Raji (cell line): ENCODE data around the gene EPN2.

Experiments
- POLR2A ChIP-seq: IDR thresholded peaks from 2 replicates; pipeline ENCODE4 v1.6.1; 2011; ENCODE audit warnings: low read depth, low read length, control low read depth; ENCODE audit not compliant: insufficient read depth

Gene EPN2

GRCh38 chr17:19296786-19297778 lies 59.9 kb downstream of the EPN2 start:
- TF ChIP-seq POLR2A = no peak

DNA sequence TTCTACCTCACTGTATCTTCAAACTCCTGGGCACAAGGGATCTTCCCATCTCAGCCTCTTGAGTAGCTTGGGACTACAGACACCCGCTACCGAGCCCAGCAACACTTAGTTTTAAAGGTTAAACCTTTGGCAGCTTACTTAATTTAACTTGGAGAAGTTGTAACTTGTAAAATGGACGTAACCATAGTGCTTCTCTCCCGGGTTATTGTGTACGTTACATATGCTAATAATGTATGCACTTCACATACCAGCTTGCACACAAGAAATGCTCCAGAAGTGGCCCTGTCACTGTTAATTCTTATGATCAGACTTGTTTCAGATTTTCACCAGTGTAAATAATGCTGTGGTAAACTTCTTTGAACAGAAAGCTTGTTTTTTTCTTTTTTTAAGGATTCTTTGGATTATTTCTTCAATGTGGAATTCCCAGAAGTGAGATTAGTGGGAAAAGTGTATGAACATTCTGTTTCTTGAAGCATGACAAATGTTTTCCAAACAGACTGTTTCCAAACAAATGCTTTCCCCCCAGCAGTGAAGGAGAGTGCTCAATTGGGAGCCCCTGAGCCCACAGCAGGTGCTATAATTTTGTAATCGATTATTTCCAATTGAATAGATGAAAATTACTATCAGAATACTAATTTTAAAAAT lies 61.5 kb downstream of the EPN2 start:
- no peak for TF ChIP-seq POLR2A

- no peak for TF ChIP-seq POLR2A
These were observed 62.1 kb downstream of the EPN2 start for GRCh38 chr17:19299214-19299747.

GRCh38 chr17:19299866-19300265 lies 62.7 kb downstream of the EPN2 start:
- TF ChIP-seq POLR2A = no peak

DNA sequence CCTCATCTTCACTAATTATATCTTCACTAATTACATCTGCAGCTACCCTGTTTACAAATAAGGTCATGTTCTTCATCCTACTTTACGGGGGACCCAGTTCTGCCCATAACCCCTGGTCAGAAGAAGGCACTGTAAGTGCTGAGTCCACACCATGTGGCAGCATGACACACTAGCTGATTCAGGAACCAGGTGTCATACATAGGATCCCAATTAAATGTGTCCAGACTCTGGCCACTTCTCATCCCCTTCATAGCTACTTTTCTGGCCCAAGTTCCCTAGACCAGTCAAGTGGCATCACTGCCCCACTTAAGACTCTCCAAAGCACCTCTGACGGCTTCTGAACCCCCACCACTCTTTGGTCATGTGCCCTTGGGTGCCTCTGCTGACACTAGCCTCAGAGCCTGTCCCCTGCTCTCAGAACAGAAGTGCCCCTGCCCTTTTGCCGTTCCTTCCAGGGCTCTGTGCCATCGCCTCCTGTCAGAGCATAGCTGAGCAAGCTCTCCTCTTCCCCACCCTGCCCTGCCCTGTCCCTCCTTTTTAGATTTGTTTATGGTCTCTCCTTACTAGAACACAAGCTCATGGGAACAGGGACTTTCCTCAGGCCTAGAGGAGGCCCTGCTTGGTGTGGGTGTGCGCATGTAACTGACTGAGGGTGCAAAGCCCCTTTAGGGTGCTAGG lies 64.2 kb downstream of the EPN2 start:
- TF ChIP-seq POLR2A = no peak

DNA sequence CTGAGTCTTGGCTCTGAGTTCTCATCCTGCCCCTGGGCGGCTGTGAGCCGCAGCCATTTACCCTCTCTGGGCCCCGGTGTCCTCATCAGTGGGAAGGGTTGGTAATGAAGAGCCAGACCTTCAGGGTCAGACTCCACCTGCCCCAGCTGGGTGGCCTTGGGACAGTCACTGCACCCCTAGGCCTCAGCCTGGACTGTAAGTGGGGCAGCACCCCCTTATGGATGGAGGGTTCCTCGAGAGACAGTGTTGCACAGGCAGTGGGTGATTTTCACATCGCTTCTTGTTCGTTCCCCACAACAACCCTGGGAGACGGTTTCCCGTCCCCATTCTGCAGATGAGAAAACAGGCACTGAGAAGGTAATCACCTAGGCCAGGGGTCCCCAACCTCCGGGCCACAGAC lies 64.8 kb downstream of the EPN2 start:
- no peak for TF ChIP-seq POLR2A

GRCh38 chr17:19302791-19303331 lies 65.7 kb downstream of the EPN2 start:
- TF ChIP-seq POLR2A = no peak

- no peak for TF ChIP-seq POLR2A
These were observed 66.2 kb downstream of the EPN2 start for GRCh38 chr17:19303367-19303776.

DNA sequence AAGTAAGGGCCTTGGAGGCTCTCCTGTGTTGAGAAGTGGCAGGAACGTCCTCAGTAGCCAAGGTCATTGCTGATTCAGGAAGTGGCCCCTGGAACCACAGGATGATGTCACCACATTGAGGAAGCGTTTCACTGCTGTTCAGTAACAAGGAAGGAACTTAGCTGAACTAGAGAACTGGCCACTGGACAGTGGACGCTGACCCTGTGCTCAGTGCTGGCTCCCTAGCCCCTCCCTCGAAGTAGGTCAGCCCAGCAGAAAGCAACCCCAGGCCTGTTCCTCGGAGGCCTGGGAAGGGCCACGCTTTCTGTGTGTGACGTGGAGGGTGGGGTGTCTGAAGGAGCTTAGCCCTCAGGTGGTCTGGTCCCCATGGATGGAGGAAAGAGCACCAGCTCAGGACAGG lies 67.0 kb downstream of the EPN2 start:
- no peak for TF ChIP-seq POLR2A

DNA sequence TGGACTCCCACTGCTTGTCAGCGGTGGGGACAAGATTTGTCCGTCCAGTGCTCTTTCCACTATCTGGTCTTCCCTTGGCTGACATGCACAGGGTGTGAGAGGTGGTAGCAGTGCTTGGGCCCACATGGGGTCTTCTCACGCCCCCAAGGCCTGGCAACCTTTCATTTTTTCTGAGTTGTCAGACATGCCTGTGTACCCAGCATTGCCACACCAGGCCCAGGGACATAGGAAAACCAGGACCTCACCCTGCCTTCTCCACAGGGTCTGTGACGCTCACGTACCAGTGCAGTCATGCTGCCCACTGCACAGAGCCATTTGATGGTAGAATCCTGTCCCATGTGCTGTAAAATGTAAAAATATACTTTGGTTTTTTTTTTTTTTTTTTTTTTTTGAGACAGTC lies 67.6 kb downstream of the EPN2 start:
- no peak for TF ChIP-seq POLR2A

- no peak for TF ChIP-seq POLR2A
These were observed 68.1 kb downstream of the EPN2 start for GRCh38 chr17:19305256-19305655.

DNA sequence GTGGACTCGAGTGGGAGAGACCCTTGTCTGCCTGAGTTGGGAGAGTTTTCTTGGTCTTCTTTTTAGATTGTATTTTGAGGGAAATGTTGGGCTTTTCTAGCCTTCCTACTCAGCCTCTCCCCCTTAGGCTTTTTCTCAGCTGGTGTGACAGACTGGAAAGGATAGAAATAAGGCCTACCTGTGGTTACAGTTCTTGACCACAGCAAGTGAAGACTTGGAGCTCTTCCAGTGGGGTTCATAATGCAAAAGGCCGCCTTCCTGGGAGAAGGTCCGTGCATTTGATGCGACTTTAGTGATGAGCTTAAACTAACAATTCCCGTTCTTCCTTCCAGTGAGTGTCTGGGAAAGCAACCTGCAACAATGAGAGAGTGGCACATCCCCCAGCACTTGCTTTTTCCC lies 68.6 kb downstream of the EPN2 start:
- no peak for TF ChIP-seq POLR2A

GRCh38 chr17:19306160-19307111 lies 69.3 kb downstream of the EPN2 start:
- TF ChIP-seq POLR2A = no peak

- no peak for TF ChIP-seq POLR2A
These were observed 70.4 kb downstream of the EPN2 start for GRCh38 chr17:19307521-19307920.
